Hepatocyte (in vitro differentiated cells): ENCODE results near the gene AKT1. TPM values are rescaled to one million over a fixed set of nuclear protein-coding genes. Genes with fewer than 3 reads are reported as not detected.

Source experiments
- DNase-seq: peaks from one replicate; pipeline ENCODE4 v3.0.0-alpha.2; 2016; ENCODE audit warnings: low spot score
- H2AFZ ChIP-seq: fragments of 200-600 bp; sonication (generic); 2 replicates; pipeline ENCODE4 v1.6.0; 2016; ENCODE audit warnings: antibody characterized with exemption, mild to moderate bottlenecking
- H3K27ac ChIP-seq: fragments of 200-600 bp; sonication (generic); 2 replicates; pipeline ENCODE4 v1.5.1; 2016; ENCODE audit warnings: mild to moderate bottlenecking
- H3K27me3 ChIP-seq: fragments of 200-600 bp; sonication (generic); 2 replicates; pipeline ENCODE4 v1.6.1; 2016
- H3K36me3 ChIP-seq: fragments of 200-600 bp; sonication (generic); replicated peaks from 2 replicates; pipeline ENCODE4 v1.5.1; 2016; ENCODE audit warnings: low read depth; ENCODE audit not compliant: insufficient read depth
- H3K4me1 ChIP-seq: fragments of 200-600 bp; sonication (generic); 2 replicates; pipeline ENCODE4 v1.5.1; 2016; ENCODE audit warnings: mild to moderate bottlenecking, moderate library complexity; ENCODE audit not compliant: insufficient read depth
- H3K4me2 ChIP-seq: fragments of 200-600 bp; sonication (generic); 2 replicates; pipeline ENCODE4 v1.6.0; 2016
- H3K4me3 ChIP-seq: fragments of 200-600 bp; sonication (generic); 2 replicates; pipeline ENCODE4 v1.5.1; 2016; ENCODE audit warnings: mild to moderate bottlenecking
- H3K79me2 ChIP-seq: fragments of 200-600 bp; sonication (generic); 2 replicates; pipeline ENCODE4 v1.6.0; 2017; ENCODE audit warnings: mild to moderate bottlenecking
- H3K9me2 ChIP-seq: fragments of 200-600 bp; sonication (generic); replicated peaks from 2 replicates; pipeline ENCODE4 v1.6.0; 2017; ENCODE audit warnings: mild to moderate bottlenecking; ENCODE audit not compliant: insufficient read depth
- H3K9me3 ChIP-seq: fragments of 200-600 bp; sonication (generic); 2 replicates; pipeline ENCODE4 v1.5.1; 2016; ENCODE audit warnings: low read depth, mild to moderate bottlenecking
- H4K20me1 ChIP-seq: fragments of 200-600 bp; sonication (generic); 2 replicates; pipeline ENCODE4 v1.6.0; 2016; ENCODE audit warnings: mild to moderate bottlenecking; ENCODE audit not compliant: insufficient read depth, poor library complexity, severe bottlenecking
- EZH2 ChIP-seq: fragments of 200-600 bp; sonication (generic); IDR thresholded peaks from 2 replicates; pipeline ENCODE4 v1.6.1; 2016; ENCODE audit warnings: antibody characterized with exemption, mild to moderate bottlenecking, borderline replicate concordance
- EZH2phosphoT487 ChIP-seq: fragments of 200-600 bp; sonication (generic); IDR thresholded peaks from one replicate; pipeline ENCODE4 v1.6.1; 2018; ENCODE audit warnings: antibody characterized with exemption, mild to moderate bottlenecking, low read depth, moderate library complexity; ENCODE audit not compliant: unreplicated experiment, severe bottlenecking
- WGBS: methylation state at CpG from one replicate; pipeline ENCODE4 v1.1.6; 2016; ENCODE audit warnings: low lambda C conversion rate; ENCODE audit errors: missing lambda C conversion rate; 5-methylcytosine and 5-hydroxymethylcytosine counted together
- polyA plus RNA-seq: library from polyadenylated mRNA; unstranded; fragments of >200 nt; fragmentation: Nextera tagmentation; extraction: Ambion mirVana; gene quantifications from 2 replicates; pipeline ENCODE4 v1.2.1, GENCODE V29; 2016
- total RNA-seq: library from RNA; depleted of rRNA; stranded (reverse); fragments of >200 nt; gene quantifications from 2 replicates; pipeline ENCODE4 v1.2.3, GENCODE V29; 2014
- TF ChIP-seq, protein P1 (sequence below): fragments of 200-600 bp; sonication (generic); IDR thresholded peaks from 2 replicates; pipeline ENCODE4 v1.5.1; 2016; ENCODE audit warnings: antibody characterized with exemption, mild to moderate bottlenecking; ENCODE audit not compliant: poor library complexity

Gene AKT1
- total RNA-seq: 120 and 124 TPM in 2 replicates
- 155 and 159 TPM in 2 replicates for polyA plus RNA-seq

DNA sequence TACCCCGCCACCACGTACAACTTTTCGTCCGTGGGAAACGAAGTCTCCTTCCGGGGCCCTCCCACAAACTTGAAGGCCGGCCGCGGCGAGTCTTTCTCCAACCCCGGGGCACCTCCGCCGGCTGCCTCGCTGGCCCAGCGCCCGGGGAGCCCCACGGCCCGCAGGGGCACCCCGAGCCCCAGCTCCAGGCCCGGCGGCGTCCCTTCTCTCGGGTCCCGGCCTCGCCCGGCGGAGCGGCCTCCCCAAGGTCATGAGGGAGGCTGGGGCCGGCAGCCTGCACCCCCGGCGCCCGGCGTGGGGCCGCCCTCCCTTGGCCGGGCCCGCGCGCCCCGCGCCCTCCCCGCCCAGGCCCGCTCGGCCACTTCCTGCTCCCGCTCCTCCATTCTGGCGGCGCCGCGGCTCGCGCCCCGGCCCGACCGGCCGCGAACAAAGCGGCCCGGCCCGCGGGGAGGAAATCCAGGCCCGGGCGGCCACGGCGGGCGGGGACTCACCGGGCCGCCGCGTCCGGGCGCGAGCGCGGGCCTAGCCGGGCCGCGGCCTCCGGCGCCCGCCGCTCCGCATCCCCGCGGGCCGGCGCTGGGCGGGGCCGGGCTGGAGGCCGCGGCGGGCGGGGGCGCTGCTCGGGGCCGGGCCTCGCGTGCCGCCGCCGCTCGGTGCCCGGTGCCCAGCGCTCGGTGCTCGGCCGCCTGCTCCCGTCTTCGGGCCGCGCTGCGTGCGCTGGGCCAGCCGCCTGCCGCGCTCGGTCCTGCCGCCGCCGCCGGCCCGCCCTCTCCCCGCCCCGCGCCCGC, at the start of gene AKT1:
Gene AKT1, minus strand, starts transcription at position 756 of the 788 bp plus-strand sequence. CDS start 3,105 bp downstream, outside the sequence.
- H3K9me2 ChIP-seq: no peaks in the 10 kb centered on the region
- H3K36me3 ChIP-seq: no peaks in the 10 kb centered on the region
- peaks cover 43% of the 10 kb centered on the region for H3K4me1 ChIP-seq
- DNase-seq: peak; percentile 60
- H2AFZ ChIP-seq: peak within 1 kb of the TSS; percentile 93
- peak within 1 kb of the TSS; percentile 83 for H3K27ac ChIP-seq
- WGBS: 2% methylated on average over 41 of the region's 124 CpGs
- H4K20me1 ChIP-seq: peaks cover 44% of the 10 kb centered on the region
- H3K27me3 ChIP-seq: no peaks in the 10 kb centered on the region
- TF ChIP-seq EZH2: no peak
- TF ChIP-seq, protein P1, sequence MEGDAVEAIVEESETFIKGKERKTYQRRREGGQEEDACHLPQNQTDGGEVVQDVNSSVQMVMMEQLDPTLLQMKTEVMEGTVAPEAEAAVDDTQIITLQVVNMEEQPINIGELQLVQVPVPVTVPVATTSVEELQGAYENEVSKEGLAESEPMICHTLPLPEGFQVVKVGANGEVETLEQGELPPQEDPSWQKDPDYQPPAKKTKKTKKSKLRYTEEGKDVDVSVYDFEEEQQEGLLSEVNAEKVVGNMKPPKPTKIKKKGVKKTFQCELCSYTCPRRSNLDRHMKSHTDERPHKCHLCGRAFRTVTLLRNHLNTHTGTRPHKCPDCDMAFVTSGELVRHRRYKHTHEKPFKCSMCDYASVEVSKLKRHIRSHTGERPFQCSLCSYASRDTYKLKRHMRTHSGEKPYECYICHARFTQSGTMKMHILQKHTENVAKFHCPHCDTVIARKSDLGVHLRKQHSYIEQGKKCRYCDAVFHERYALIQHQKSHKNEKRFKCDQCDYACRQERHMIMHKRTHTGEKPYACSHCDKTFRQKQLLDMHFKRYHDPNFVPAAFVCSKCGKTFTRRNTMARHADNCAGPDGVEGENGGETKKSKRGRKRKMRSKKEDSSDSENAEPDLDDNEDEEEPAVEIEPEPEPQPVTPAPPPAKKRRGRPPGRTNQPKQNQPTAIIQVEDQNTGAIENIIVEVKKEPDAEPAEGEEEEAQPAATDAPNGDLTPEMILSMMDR: no peak
- TF ChIP-seq EZH2phosphoT487: no peak
- peak within 1 kb of the TSS; percentile 100 for H3K4me2 ChIP-seq
- peak within 1 kb of the TSS; percentile 52 for H3K4me3 ChIP-seq
- H3K9me3 ChIP-seq: no peaks in the 10 kb centered on the region
- peaks cover 49% of the 10 kb centered on the region for H3K79me2 ChIP-seq

- Histone ChIP-seq H3K36me3 (no peaks in the 10 kb centered on the region), H3K9me2 (no peaks in the 10 kb centered on the region), H3K27me3 (peaks cover 55% of the 10 kb centered on the region), H3K4me3 (no peak overlapping the region), H3K27ac (no peak overlapping the region), H3K9me3 (no peaks in the 10 kb centered on the region), H2AFZ (no peak overlapping the region), H3K4me1 (peaks cover 2% of the 10 kb centered on the region), H4K20me1 (no peaks in the 10 kb centered on the region), H3K79me2 (no peaks in the 10 kb centered on the region), H3K4me2 (no peak overlapping the region)
- no peak for DNase-seq
- TF ChIP-seq EZH2 (no peak), EZH2phosphoT487 (no peak)
- TF ChIP-seq, protein P1: no peak
- 92% methylated on average over 4 of the region's 4 CpGs for WGBS
Measured at GRCh38 chr14:104845033-104845666, 49.6 kb upstream of the AKT1 start.

DNA sequence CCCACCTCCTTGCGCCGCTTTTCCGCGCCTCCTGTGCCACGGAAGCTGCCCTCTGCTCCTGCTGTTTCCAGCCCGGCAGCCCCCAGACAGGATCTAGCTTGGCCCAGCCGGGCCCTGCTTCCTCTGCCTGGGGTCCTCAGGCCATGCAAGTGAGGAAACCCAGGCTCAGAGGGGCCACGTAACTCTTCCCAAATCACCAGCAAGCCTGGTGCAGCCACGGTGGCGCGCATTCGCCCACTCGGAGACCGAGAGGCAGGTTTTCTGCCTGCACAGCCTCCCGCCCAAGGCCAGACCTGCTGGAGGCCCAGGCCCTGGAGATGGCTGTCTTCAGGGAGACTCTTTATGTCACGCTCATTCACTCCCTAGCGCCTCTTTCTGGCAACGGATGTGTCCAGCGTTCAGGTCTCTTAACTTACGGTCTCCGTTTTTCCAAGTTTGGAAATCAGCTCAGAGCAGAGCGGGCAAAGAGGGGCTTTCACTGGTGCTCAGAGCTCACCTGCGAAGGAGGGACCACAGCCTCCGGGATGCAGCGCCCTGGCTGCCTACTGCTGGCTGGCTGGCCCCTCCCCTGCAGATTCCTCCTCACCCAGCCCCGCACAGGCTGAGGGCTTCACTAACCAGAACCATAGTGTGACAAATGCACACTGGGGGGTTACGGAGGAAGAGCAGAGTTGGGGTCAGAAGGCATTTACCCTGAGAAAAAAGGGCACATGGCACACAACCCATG, 48.9 kb upstream of the AKT1 start:
- Histone ChIP-seq H3K27ac (no peak overlapping the region), H3K9me3 (no peaks in the 10 kb centered on the region), H3K9me2 (no peaks in the 10 kb centered on the region), H3K79me2 (no peaks in the 10 kb centered on the region), H3K27me3 (peaks cover 55% of the 10 kb centered on the region), H2AFZ (no peak overlapping the region), H3K36me3 (no peaks in the 10 kb centered on the region), H3K4me3 (no peak overlapping the region), H4K20me1 (no peaks in the 10 kb centered on the region), H3K4me1 (peaks cover 2% of the 10 kb centered on the region), H3K4me2 (peak overlapping the region; percentile 92)
- WGBS: 22% methylated on average over 27 of the region's 27 CpGs
- DNase-seq: no peak
- TF ChIP-seq, protein P1: no peak
- TF ChIP-seq EZH2phosphoT487: no peak
